Lower leg skin (tissue), 4 donors: Measurements from ENCODE around the gene MUC2. TPM values are rescaled to one million over a fixed set of nuclear protein-coding genes. Genes with fewer than 3 reads are reported as not detected.

Source experiments
- DNase-seq, 2 donors: peaks; one replicate each; pipeline ENCODE4 v3.0.0-alpha.2; 2019; ENCODE audit warnings: low spot score in 2 of 2
- H3K4me3 ChIP-seq: fragments of 200-600 bp; sonication (generic); 2 replicates; pipeline ENCODE4 v1.5.1; 2017; ENCODE audit warnings: mild to moderate bottlenecking, low read depth; ENCODE audit not compliant: poor library complexity, severe bottlenecking
- POLR2A ChIP-seq, 2 donors: fragments of 450-650 bp; IDR thresholded peaks; one replicate each; pipeline ENCODE4 v1.6.1; 2016 to 2017; ENCODE audit warnings: antibody characterized with exemption in 2 of 2, mild to moderate bottlenecking in 1 of 2, moderate library complexity in 1 of 2
- WGBS, 2 donors: methylation state at CpG; one replicate each; pipeline ENCODE4 v1.1.5; 2018; 5-methylcytosine and 5-hydroxymethylcytosine counted together
- intact Hi-C: fragments of 100-400 bp; cut with DNase I; formaldehyde crosslinking; loops from one replicate; pipeline ENCODE4 v1.15.0; 2023; ENCODE audit warnings: low total_unique reads
- total RNA-seq, 4 donors: library from RNA; depleted of rRNA; stranded (reverse); fragments of >200 nt; gene quantifications; one replicate each; pipeline ENCODE4 v1.1.0, GENCODE V29; 2016
- TF ChIP-seq, protein P1 (sequence below), 3 donors: fragments of 450-650 bp; IDR thresholded peaks; one replicate each; pipeline ENCODE4 v1.5.1; 2016; ENCODE audit warnings: antibody characterized with exemption in 3 of 3, mild to moderate bottlenecking in 3 of 3, moderate library complexity in 2 of 3

Gene MUC2
- total RNA-seq, result under 1 TPM in 1 of 4 donors, not detected in 3; 0.02 TPM

DNA sequence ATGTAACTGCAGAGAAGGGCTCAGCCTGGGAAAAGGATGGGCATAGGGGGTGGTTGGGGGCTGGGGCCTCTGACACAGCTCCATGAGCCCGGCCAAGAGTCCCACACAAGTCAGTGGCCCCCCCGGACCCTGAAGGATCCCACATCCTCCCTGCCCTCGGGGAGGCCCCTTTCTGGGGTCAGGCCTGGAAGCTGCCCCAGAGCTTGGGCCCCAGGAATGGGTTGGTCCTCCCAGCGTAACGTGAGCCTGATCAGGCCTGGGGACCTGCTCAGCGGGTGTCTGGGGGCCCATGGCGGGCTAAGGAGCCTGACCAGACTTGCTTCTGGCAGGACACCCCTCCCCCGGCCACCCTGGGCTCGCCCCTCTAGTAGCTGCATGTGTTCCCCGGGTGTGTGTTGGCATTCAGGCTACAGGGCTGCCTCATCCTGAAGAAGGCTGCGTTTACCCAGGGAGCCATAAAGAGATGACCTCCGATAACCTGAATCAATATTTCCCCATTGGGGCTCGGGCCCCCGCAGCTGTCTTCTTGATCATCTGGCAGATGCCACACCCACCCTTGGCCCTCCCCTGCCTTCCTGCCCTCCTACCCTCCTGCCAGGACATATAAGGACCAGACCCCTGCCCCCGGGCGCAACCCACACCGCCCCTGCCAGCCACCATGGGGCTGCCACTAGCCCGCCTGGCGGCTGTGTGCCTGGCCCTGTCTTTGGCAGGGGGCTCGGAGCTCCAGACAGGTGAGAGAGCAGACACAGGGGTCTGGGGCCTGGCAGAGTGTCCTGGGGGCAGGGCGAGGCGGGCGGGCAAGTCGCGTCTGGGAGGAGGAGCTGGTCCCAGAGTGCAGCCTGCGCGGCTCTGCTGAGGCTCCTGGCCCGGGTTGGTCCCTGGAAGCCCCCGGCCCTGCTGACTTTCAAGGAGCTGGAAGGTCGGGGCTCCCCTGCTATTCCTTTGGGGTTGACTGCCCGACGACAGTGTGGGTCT, at the start of gene MUC2:
MUC2 (plus strand) TSS at position 631 of the 978 bp plus-strand sequence.
- TF ChIP-seq, protein P1, sequence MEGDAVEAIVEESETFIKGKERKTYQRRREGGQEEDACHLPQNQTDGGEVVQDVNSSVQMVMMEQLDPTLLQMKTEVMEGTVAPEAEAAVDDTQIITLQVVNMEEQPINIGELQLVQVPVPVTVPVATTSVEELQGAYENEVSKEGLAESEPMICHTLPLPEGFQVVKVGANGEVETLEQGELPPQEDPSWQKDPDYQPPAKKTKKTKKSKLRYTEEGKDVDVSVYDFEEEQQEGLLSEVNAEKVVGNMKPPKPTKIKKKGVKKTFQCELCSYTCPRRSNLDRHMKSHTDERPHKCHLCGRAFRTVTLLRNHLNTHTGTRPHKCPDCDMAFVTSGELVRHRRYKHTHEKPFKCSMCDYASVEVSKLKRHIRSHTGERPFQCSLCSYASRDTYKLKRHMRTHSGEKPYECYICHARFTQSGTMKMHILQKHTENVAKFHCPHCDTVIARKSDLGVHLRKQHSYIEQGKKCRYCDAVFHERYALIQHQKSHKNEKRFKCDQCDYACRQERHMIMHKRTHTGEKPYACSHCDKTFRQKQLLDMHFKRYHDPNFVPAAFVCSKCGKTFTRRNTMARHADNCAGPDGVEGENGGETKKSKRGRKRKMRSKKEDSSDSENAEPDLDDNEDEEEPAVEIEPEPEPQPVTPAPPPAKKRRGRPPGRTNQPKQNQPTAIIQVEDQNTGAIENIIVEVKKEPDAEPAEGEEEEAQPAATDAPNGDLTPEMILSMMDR (IDR thresholded peaks at IDR 0.05), result no peak
- TF ChIP-seq POLR2A (IDR thresholded peaks at IDR 0.05), result no peak
- no peak within 1 kb of the TSS for H3K4me3 ChIP-seq
- WGBS, 2 donors, result 71 to 72% methylated on average over 22 to 28 of the region's 32 CpGs
- DNase-seq, result no peak
- intact Hi-C loops, result no loop called here

DNA sequence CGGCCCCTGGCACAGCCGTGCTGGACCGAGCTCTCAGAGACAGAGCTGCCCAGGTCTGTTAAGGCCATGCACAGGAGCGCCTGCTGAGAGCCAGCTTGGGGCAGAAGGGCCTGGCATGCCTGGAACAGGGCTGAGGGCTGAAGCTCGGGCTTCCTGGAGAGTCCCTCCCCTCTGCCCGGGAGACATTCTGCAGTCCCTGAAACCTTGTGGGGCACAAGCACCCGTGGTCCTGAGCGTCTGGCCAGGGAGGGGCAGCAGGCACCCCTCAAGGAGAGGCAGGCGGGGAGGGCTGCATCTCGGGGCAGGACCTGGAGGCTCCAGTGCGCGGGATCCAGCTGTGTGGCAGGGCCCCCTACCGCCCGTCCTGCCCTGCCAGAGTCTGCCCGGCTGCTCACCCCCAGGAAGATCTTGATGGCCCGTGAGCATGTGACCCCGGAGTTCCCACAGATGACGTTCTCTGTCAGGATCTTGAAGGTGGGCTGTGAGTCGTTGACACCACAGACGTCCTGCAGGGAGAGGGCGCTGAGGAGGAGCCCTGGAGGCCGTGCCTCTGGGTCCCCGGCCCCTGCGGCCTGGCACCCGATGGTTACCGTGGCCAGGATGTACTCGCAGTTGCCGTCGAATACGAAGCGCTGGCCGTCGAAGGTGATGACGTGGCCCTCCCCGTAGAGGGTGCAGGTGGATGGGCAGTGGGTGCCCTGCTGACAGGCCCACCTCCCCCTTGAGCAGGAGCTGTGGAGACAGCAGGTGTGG, 49.1 kb upstream of the MUC2 start:
- intact Hi-C loops, result no loop called here
- no peak for DNase-seq
- no peak overlapping the region for H3K4me3 ChIP-seq
- TF ChIP-seq POLR2A (IDR thresholded peaks at IDR 0.05), result no peak
- TF ChIP-seq, protein P1 (IDR thresholded peaks at IDR 0.05), result no peak
- 63 to 66% methylated on average over 28 to 33 of the region's 35 CpGs for WGBS, 2 donors

DNA sequence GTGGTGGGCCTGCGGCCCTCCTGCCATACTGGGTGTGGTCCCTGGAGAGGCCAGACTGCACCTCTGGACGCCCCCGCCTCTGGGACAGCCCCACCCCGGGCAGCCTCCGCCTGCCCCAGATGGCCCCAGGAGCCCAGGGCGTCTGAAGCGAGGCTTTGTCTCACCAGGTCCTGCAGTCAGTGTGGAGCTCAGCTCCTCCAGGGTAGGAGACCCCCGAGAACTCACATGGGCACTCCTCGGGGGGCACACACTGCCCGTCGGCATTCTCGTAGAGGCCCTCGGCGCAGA, 48.6 kb upstream of the MUC2 start:
- TF ChIP-seq POLR2A (IDR thresholded peaks at IDR 0.05), result no peak
- TF ChIP-seq, protein P1 (IDR thresholded peaks at IDR 0.05), result no peak
- DNase-seq, result no peak
- WGBS, 2 donors, result 58 to 81% methylated on average over 9 to 11 of the region's 14 CpGs
- intact Hi-C loops, result no loop called here
- no peak overlapping the region for H3K4me3 ChIP-seq

- TF ChIP-seq, protein P1 (IDR thresholded peaks at IDR 0.05), result no peak
- no peak for TF ChIP-seq POLR2A (IDR thresholded peaks at IDR 0.05)
Observed at GRCh38 chr11:1026641-1027482, 47.8 kb upstream of the MUC2 start.

DNA sequence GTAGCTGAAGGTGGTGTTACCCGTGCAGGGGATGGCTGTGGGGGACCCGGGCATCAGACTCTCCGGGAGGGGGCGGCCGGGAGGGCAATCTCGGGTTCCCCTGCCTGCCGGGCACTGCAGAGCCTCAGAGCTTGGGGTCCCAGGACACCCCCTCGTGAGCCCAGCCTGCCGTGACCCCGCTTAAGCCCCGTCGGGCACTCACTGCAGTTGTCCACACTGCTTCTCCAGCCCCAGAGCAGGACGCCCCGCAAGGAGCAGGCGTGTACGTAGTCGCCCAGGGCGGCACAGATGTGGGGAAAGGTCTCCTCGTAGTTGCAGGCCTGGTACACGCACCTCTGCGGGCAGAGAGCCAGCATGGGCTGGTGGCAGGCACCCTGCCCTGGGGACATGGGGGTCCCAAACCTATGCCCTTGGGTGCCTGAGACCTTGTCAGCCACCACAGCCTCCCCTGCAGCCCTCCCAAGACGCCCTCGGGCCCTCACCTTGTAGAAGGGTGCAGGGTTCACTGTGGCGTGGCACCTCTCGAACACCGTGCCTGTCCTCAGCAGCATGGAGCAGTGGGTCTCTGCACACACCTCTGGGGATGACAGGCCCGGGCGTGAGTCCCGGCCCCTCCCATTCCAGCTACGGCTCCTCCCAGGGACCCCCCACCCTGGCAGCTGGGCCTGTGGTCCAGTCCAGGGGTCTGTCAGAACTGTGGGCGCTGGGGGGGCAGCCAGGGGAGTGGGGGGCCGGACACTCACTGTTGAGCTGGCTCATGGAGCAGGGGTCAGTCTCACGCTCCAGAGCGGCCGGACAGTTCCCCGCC, 47.0 kb upstream of the MUC2 start:
- WGBS, 2 donors, result 66 to 73% methylated on average over 22 to 31 of the region's 36 CpGs
- no peak overlapping the region for H3K4me3 ChIP-seq
- intact Hi-C loops, result no loop called here
- no peak for TF ChIP-seq POLR2A (IDR thresholded peaks at IDR 0.05)
- TF ChIP-seq, protein P1 (IDR thresholded peaks at IDR 0.05), result no peak
- DNase-seq, result no peak

More at GRCh38 chr11:1026641-1027482, 47.8 kb upstream of the MUC2 start:
- intact Hi-C loops, result no loop called here
- no peak overlapping the region for H3K4me3 ChIP-seq
- WGBS, 2 donors, result 75 to 86% methylated on average over 20 to 32 of the region's 46 CpGs
- DNase-seq, result no peak
